A673 (cell line): ENCODE measurements around the gene TLE3. TPM values are rescaled to one million over a fixed set of nuclear protein-coding genes. Genes with fewer than 3 reads are reported as not detected.

Source experiments
- BruUV-seq: library from RNA; stranded (reverse); fragments of 400-500 nt; replicated peaks from 2 replicates; lab custom pipeline; 2021; lab: Mats Ljungman, UMichigan
- CTCF ChIA-PET: fragments of 300-600 bp; sonication (Branson Sonifier 250); formaldehyde crosslinking; loops from one replicate; lab custom pipeline; 2022; ENCODE audit warnings: antibody characterized with exemption; lab: Charles Lee
- POLR2A ChIA-PET: fragments of 300-600 bp; sonication (Branson Sonifier 250); formaldehyde crosslinking; loops from one replicate; lab custom pipeline; 2022; ENCODE audit warnings: antibody characterized with exemption; ENCODE audit not compliant: low non-redundant PET; lab: Charles Lee
- DNase-seq: peaks from one replicate; pipeline ENCODE4 v3.0.0-alpha.2; 2015; ENCODE audit warnings: low spot score
- H3K27ac ChIP-seq: fragments of 200-600 bp; sonication (generic); 2 replicates; pipeline ENCODE4 v1.5.1; 2016; ENCODE audit warnings: mixed run types, low read depth, mild to moderate bottlenecking, mixed read lengths, antibody characterized with exemption, low read length; ENCODE audit not compliant: poor library complexity, severe bottlenecking
- H3K27me3 ChIP-seq: fragments of 200-600 bp; sonication (generic); replicated peaks from 2 replicates; pipeline ENCODE4 v1.6.1; 2017; ENCODE audit warnings: mixed run types, low read depth, mild to moderate bottlenecking, mixed read lengths, antibody characterized with exemption, low read length; ENCODE audit not compliant: insufficient read depth, poor library complexity
- H3K36me3 ChIP-seq: fragments of 200-600 bp; sonication (generic); 2 replicates; pipeline ENCODE4 v1.6.1; 2016; ENCODE audit warnings: mixed run types, mild to moderate bottlenecking, mixed read lengths, antibody characterized with exemption, low read length; ENCODE audit not compliant: insufficient read depth, poor library complexity, severe bottlenecking
- H3K4me1 ChIP-seq: fragments of 200-600 bp; sonication (generic); 2 replicates; pipeline ENCODE4 v1.6.1; 2017; ENCODE audit warnings: mixed run types, mild to moderate bottlenecking, mixed read lengths, antibody characterized with exemption, low read length; ENCODE audit not compliant: insufficient read depth, poor library complexity, severe bottlenecking
- H3K4me3 ChIP-seq: fragments of 200-600 bp; sonication (generic); 2 replicates; pipeline ENCODE4 v1.5.1; 2016; ENCODE audit warnings: low read depth, mixed run types, mild to moderate bottlenecking, mixed read lengths, low read length; ENCODE audit not compliant: poor library complexity, severe bottlenecking
- H3K9me3 ChIP-seq: fragments of 200-600 bp; sonication (generic); 2 replicates; pipeline ENCODE4 v1.6.1; 2016; ENCODE audit warnings: mixed run types, low read depth, mild to moderate bottlenecking, mixed read lengths, antibody characterized with exemption, low read length; ENCODE audit not compliant: poor library complexity, severe bottlenecking
- CTCF ChIP-seq: fragments of 300-800, 200-600 bp; sonication (generic); conservative IDR thresholded peaks from 2 replicates; pipeline ENCODE4 v1.5.1; 2017; ENCODE audit warnings: low read depth, mild to moderate bottlenecking, antibody characterized with exemption, low read length, moderate library complexity, mixed read lengths
- EZH2 ChIP-seq: fragments of 200-600 bp; sonication (generic); IDR thresholded peaks from 2 replicates; pipeline ENCODE4 v1.6.1; 2017; ENCODE audit warnings: borderline replicate concordance, low read depth, mild to moderate bottlenecking, mixed read lengths, antibody characterized with exemption, low read length; ENCODE audit not compliant: poor library complexity, severe bottlenecking
- intact Hi-C: fragments of 100-400 bp; cut with micrococcal nuclease; formaldehyde crosslinking; loops from one replicate; pipeline ENCODE4 v1.10.0; 2022; ENCODE audit not compliant: unreplicated experiment
- total RNA-seq: library from RNA; stranded (reverse); gene quantifications from 2 replicates; pipeline ENCODE4 v1.2.3, GENCODE V29; 2021

TLE3 gene
- total RNA-seq, 1 experiment from 2014 or later, result 90.4 TPM

- no peaks in the 10 kb centered on the region for H3K9me3 ChIP-seq
- peaks cover 9% of the 10 kb centered on the region for H3K36me3 ChIP-seq
- intact Hi-C loops, result no loop called here
- H3K4me3 ChIP-seq, result no peak overlapping the region
- no peak for DNase-seq
- H3K27ac ChIP-seq, result no peak overlapping the region
- ChIA-PET CTCF (no interaction called here), POLR2A (no interaction called here)
- no peaks in the 10 kb centered on the region for H3K4me1 ChIP-seq
- no peak for TF ChIP-seq EZH2
- H3K27me3 ChIP-seq, result no peaks in the 10 kb centered on the region
- BruUV-seq, result no TSS peak
These were observed 53.5 kb downstream of the TLE3 start for GRCh38 chr15:70044168-70044567.

GRCh38 chr15:70043590-70043989 lies 54.1 kb downstream of the TLE3 start:
- H3K4me3 ChIP-seq, result no peak overlapping the region
- H3K27ac ChIP-seq, result no peak overlapping the region
- no peak for DNase-seq
- no TSS peak for BruUV-seq
- CTCF ChIA-PET, result no interaction called here
- POLR2A ChIA-PET, result no interaction called here
- intact Hi-C loops, result no loop called here
- H3K27me3 ChIP-seq, result no peaks in the 10 kb centered on the region
- no peaks in the 10 kb centered on the region for H3K4me1 ChIP-seq
- peaks cover 6% of the 10 kb centered on the region for H3K36me3 ChIP-seq
- no peak for TF ChIP-seq CTCF
- TF ChIP-seq EZH2, result no peak
- no peaks in the 10 kb centered on the region for H3K9me3 ChIP-seq

- DNase-seq, result no peak
- no peaks in the 10 kb centered on the region for H3K27me3 ChIP-seq
- BruUV-seq, result no TSS peak
- intact Hi-C loops, result no loop called here
- no peak overlapping the region for H3K27ac ChIP-seq
- POLR2A ChIA-PET, result no interaction called here
- H3K36me3 ChIP-seq, result no peaks in the 10 kb centered on the region
- TF ChIP-seq EZH2 (no peak), CTCF (no peak)
- no peaks in the 10 kb centered on the region for H3K4me1 ChIP-seq
- H3K4me3 ChIP-seq, result no peak overlapping the region
- H3K9me3 ChIP-seq, result no peaks in the 10 kb centered on the region
- CTCF ChIA-PET, result no interaction called here
These were observed 55.0 kb downstream of the TLE3 start for GRCh38 chr15:70042553-70043214.

GRCh38 chr15:70039917-70040316 lies 57.8 kb downstream of the TLE3 start:
- POLR2A ChIA-PET, result no interaction called here
- intact Hi-C loops, result no loop called here
- Histone ChIP-seq H3K4me3 (no peak overlapping the region), H3K36me3 (no peaks in the 10 kb centered on the region), H3K27me3 (no peaks in the 10 kb centered on the region), H3K4me1 (no peaks in the 10 kb centered on the region), H3K9me3 (no peaks in the 10 kb centered on the region), H3K27ac (no peak overlapping the region)
- CTCF ChIA-PET, result no interaction called here
- no TSS peak for BruUV-seq
- DNase-seq, result no peak
- TF ChIP-seq EZH2 (no peak), CTCF (no peak)
